Neural progenitor cell (in vitro differentiated cells): ENCODE measurements around the gene ACKR4. TPM values are rescaled to one million over a fixed set of nuclear protein-coding genes. Genes with fewer than 3 reads are reported as not detected.

Experiments
- DNase-seq: peaks from one replicate; pipeline ENCODE4 v3.0.0-alpha.2; 2016; ENCODE audit warnings: low spot score
- H2AFZ ChIP-seq: fragments of 200-600 bp; sonication (generic); replicated peaks from 2 replicates; pipeline ENCODE4 v1.6.1; 2016; ENCODE audit warnings: antibody characterized with exemption
- H3F3A ChIP-seq: fragments of 200-600 bp; sonication (generic); 2 replicates; pipeline ENCODE4 v1.6.1; 2016; ENCODE audit warnings: antibody characterized with exemption, low read depth
- H3K27ac ChIP-seq: fragments of 200-600 bp; sonication (generic); 2 replicates; pipeline ENCODE4 v1.5.1; 2016; ENCODE audit warnings: mild to moderate bottlenecking
- H3K27me3 ChIP-seq: fragments of 200-600 bp; sonication (generic); 2 replicates; pipeline ENCODE4 v1.6.1; 2016; ENCODE audit warnings: mild to moderate bottlenecking, moderate library complexity
- H3K36me3 ChIP-seq: fragments of 200-600 bp; sonication (generic); 2 replicates; pipeline ENCODE4 v1.5.1; 2016
- H3K4me1 ChIP-seq: fragments of 200-600 bp; sonication (generic); 2 replicates; pipeline ENCODE4 v1.6.1; 2016; ENCODE audit warnings: mixed run types
- H3K4me2 ChIP-seq: fragments of 200-600 bp; sonication (generic); 2 replicates; pipeline ENCODE4 v1.6.1; 2016
- H3K4me3 ChIP-seq: fragments of 200-600 bp; sonication (generic); 2 replicates; pipeline ENCODE4 v1.5.1; 2016
- H3K79me2 ChIP-seq: fragments of 200-600 bp; sonication (generic); 2 replicates; pipeline ENCODE4 v1.6.1; 2016; ENCODE audit warnings: low read depth
- H3K9ac ChIP-seq: fragments of 200-600 bp; sonication (generic); 2 replicates; pipeline ENCODE4 v1.6.1; 2016
- H3K9me3 ChIP-seq: fragments of 200-600 bp; sonication (generic); 2 replicates; pipeline ENCODE4 v1.5.1; 2016; ENCODE audit warnings: low read depth
- H4K20me1 ChIP-seq: fragments of 200-600 bp; sonication (generic); 2 replicates; pipeline ENCODE4 v1.6.1; 2016; ENCODE audit warnings: low read depth
- H3K27ac Mint-ChIP-seq: 3 replicates; pipeline ENCODE4 v1.8.0; 2021; ENCODE audit warnings: mixed read lengths
- H3K27me3 Mint-ChIP-seq: 2 replicates; pipeline ENCODE4 v1.8.0; 2022; ENCODE audit warnings: low read depth, mild to moderate bottlenecking, inconsistent platforms, moderate library complexity, mixed read lengths; ENCODE audit not compliant: insufficient read depth
- H3K36me3 Mint-ChIP-seq: 3 replicates; pipeline ENCODE4 v1.8.0; 2021; ENCODE audit warnings: mixed read lengths
- H3K4me1 Mint-ChIP-seq: 3 replicates; pipeline ENCODE4 v1.8.0; 2021; ENCODE audit warnings: mixed read lengths
- H3K4me3 Mint-ChIP-seq: 3 replicates; pipeline ENCODE4 v1.8.0; 2021; ENCODE audit warnings: mild to moderate bottlenecking, moderate library complexity, mixed read lengths
- H3K9me3 Mint-ChIP-seq: 3 replicates; pipeline ENCODE4 v1.8.0; 2020; ENCODE audit warnings: mixed read lengths
- EZH2 ChIP-seq: fragments of 200-600 bp; sonication (generic); IDR thresholded peaks from 2 replicates; pipeline ENCODE4 v1.6.1; 2017; ENCODE audit warnings: antibody characterized with exemption, mild to moderate bottlenecking, moderate library complexity
- EZH2phosphoT487 ChIP-seq: fragments of 200-600 bp; sonication (generic); IDR thresholded peaks from 2 replicates; pipeline ENCODE4 v1.6.1; 2017; ENCODE audit warnings: antibody characterized with exemption
- total RNA-seq: library from RNA; depleted of rRNA; stranded (reverse); fragments of >200 nt; gene quantifications from 2 replicates; pipeline ENCODE4 v1.2.3, GENCODE V29; 2015; ENCODE audit warnings: low replicate concordance
- TF ChIP-seq, protein P1 (sequence below): fragments of 200-600 bp; sonication (generic); IDR thresholded peaks from 2 replicates; pipeline ENCODE4 v1.5.1; 2017; ENCODE audit warnings: antibody characterized with exemption, mild to moderate bottlenecking

ACKR4 gene
- total RNA-seq, 1 donor from 2014 or later = not detected

DNA sequence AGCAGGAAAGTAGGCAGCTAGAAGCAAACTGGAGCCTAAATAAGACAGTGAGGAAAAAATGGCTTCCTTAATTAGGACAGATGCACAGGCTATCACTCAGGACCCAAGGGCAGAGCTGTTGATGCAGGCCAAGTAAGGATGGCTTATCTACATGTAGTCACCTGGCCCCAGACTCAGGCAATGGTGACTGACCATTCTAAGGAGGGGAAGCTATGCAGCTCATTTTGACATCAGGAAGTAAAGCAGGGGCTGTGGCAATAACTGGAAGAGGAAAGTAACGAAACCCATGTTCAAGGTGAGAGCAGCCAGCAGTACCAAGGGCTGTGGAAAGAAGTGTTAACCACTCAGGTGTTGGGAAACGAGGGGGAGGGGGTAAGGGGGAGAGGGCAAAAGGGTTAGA lies 46.3 kb downstream of the ACKR4 start:
- Histone ChIP-seq H3K27ac (no peak overlapping the region), H3K4me1 (peaks cover 6% of the 10 kb centered on the region), H3K9ac (no peak overlapping the region), H3K9me3 (no peaks in the 10 kb centered on the region), H3K36me3 (no peaks in the 10 kb centered on the region), H2AFZ (no peak overlapping the region), H3K79me2 (no peaks in the 10 kb centered on the region), H3K4me2 (no peak overlapping the region), H3F3A (peaks cover 6% of the 10 kb centered on the region), H4K20me1 (no peaks in the 10 kb centered on the region), H3K27me3 (no peaks in the 10 kb centered on the region), H3K4me3 (no peak overlapping the region)
- no peak for DNase-seq
- Mint-ChIP-seq H3K4me1 (no peaks in the 10 kb centered on the region), H3K27ac (no peak overlapping the region), H3K27me3 (no peaks in the 10 kb centered on the region), H3K4me3 (no peak overlapping the region), H3K36me3 (peaks cover 5% of the 10 kb centered on the region), H3K9me3 (no peaks in the 10 kb centered on the region)
- TF ChIP-seq, protein P1, sequence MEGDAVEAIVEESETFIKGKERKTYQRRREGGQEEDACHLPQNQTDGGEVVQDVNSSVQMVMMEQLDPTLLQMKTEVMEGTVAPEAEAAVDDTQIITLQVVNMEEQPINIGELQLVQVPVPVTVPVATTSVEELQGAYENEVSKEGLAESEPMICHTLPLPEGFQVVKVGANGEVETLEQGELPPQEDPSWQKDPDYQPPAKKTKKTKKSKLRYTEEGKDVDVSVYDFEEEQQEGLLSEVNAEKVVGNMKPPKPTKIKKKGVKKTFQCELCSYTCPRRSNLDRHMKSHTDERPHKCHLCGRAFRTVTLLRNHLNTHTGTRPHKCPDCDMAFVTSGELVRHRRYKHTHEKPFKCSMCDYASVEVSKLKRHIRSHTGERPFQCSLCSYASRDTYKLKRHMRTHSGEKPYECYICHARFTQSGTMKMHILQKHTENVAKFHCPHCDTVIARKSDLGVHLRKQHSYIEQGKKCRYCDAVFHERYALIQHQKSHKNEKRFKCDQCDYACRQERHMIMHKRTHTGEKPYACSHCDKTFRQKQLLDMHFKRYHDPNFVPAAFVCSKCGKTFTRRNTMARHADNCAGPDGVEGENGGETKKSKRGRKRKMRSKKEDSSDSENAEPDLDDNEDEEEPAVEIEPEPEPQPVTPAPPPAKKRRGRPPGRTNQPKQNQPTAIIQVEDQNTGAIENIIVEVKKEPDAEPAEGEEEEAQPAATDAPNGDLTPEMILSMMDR = no peak

DNA sequence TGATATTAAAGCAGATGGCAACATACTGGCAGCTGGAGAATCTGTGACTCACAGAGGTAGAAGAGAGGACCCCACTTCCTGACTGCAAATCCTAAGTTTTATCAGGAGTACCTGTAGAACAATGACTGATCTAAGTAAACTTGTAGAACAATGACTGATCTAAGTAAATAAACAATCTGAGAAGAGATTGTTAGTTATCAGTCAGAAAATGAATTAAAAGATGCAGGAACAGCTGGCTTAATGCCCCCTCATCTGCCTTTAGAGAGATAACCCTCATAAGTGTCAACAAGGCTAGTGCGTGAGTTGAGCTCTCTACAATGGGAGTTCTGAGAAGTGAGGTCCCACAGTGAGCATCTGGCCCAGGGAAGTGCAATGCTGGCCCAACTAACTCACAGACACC lies 48.0 kb downstream of the ACKR4 start:
- Histone ChIP-seq H2AFZ (no peak overlapping the region), H3K27ac (no peak overlapping the region), H3K4me3 (no peak overlapping the region), H3K27me3 (no peaks in the 10 kb centered on the region), H4K20me1 (no peaks in the 10 kb centered on the region), H3K4me2 (no peak overlapping the region), H3K79me2 (no peaks in the 10 kb centered on the region), H3K36me3 (no peaks in the 10 kb centered on the region), H3F3A (peaks cover 6% of the 10 kb centered on the region), H3K9me3 (no peaks in the 10 kb centered on the region), H3K9ac (no peak overlapping the region), H3K4me1 (no peaks in the 10 kb centered on the region)
- no peaks in the 10 kb centered on the region for H3K36me3 Mint-ChIP-seq
- no peak for DNase-seq
- TF ChIP-seq, protein P1 = no peak
- TF ChIP-seq EZH2phosphoT487 = no peak
- no peak for TF ChIP-seq EZH2
- no peaks in the 10 kb centered on the region for H3K27me3 Mint-ChIP-seq
- no peaks in the 10 kb centered on the region for H3K9me3 Mint-ChIP-seq
- no peak overlapping the region for H3K27ac Mint-ChIP-seq
- H3K4me3 Mint-ChIP-seq = no peak overlapping the region
- H3K4me1 Mint-ChIP-seq = no peaks in the 10 kb centered on the region

DNA sequence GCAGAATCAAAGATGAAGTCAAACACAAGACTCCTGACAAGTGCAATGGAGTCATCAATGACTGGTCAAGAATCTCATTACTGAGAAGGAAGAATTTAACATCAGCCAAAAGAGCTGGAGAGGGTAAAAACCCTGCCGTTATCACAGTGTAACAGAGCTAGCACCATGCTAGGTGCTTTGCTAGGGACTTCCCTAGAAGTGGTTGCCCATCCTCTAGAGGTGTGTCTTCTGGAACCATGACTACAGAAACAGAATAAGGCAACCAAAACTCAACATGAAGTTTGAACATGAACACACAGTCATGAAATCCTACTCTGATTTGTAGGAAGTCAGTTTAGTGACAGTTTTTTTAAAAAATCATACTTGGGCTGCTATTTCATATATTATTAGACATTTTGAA lies 53.1 kb downstream of the ACKR4 start:
- Histone ChIP-seq H3K79me2 (no peaks in the 10 kb centered on the region), H3K4me3 (no peak overlapping the region), H3K4me1 (no peaks in the 10 kb centered on the region), H4K20me1 (no peaks in the 10 kb centered on the region), H3K27me3 (no peaks in the 10 kb centered on the region), H3K4me2 (no peak overlapping the region), H3K36me3 (no peaks in the 10 kb centered on the region), H2AFZ (no peak overlapping the region), H3K27ac (no peak overlapping the region), H3K9ac (no peak overlapping the region), H3K9me3 (no peaks in the 10 kb centered on the region), H3F3A (no peaks in the 10 kb centered on the region)
- H3K36me3 Mint-ChIP-seq = no peaks in the 10 kb centered on the region
- no peaks in the 10 kb centered on the region for H3K4me1 Mint-ChIP-seq
- DNase-seq = no peak
- H3K27ac Mint-ChIP-seq = no peak overlapping the region
- no peaks in the 10 kb centered on the region for H3K27me3 Mint-ChIP-seq
- no peak for TF ChIP-seq EZH2phosphoT487
- TF ChIP-seq EZH2 = no peak
- TF ChIP-seq, protein P1 = no peak
- H3K9me3 Mint-ChIP-seq = no peaks in the 10 kb centered on the region
- no peak overlapping the region for H3K4me3 Mint-ChIP-seq

Other genes starting within 250 kb of the ACKR4 start
- gene DNAJC13, start 179.8 kb upstream of the ACKR4 start, total RNA-seq = 35.7 and 36.3 TPM in 2 replicates
- 41.2 and 45.2 TPM in 2 replicates for gene ACAD11, start 62.5 kb downstream of the ACKR4 start, total RNA-seq
- 51.2 and 84.7 TPM in 2 replicates for gene UBA5, start 63.1 kb downstream of the ACKR4 start, total RNA-seq
- 34.7 and 73.1 TPM in 2 replicates for gene NPHP3, start 125.1 kb downstream of the ACKR4 start, total RNA-seq